ENCODE measurements around the gene RC3H1. TPM values are rescaled to one million over a fixed set of nuclear protein-coding genes. Genes with fewer than 3 reads are reported as not detected.

The RC3H1 gene
- total RNA-seq, 2 experiments from 2014 or later, result 38.0 to 40.4 TPM

GRCh38 chr1:174040387-174040786 is 18.2 kb upstream of the RC3H1 start:
- no peaks in the 10 kb centered on the region for H3K36me3 ChIP-seq (ENCODE audit: insufficient read depth, low read length)
- intact Hi-C loops (cut with DNase I, micrococcal nuclease), result no loop called here
- peaks cover 5% of the 10 kb centered on the region for H3K4me1 Mint-ChIP-seq (ENCODE audit: low read depth)
- ChIA-PET POLR2A (no interaction called here), CTCF (no interaction called here)
- ATAC-seq (ENCODE audit: poor library complexity), result no peak
- no peak overlapping the region for H3K4me3 ChIP-seq (ENCODE audit: low read length)
- H3K27me3 Mint-ChIP-seq, result no peaks in the 10 kb centered on the region
- H3K27me3 ChIP-seq (ENCODE audit: control insufficient read depth in 1 of 2, insufficient read depth in 2 of 2, low read length in 2 of 2), result no peaks in the 10 kb centered on the region
- H3K4me3 Mint-ChIP-seq, result no peak overlapping the region
- DNase-seq, result no peak
- H3K4me1 ChIP-seq (ENCODE audit: insufficient read depth, low read length), result no peaks in the 10 kb centered on the region
- no peak overlapping the region for H3K27ac Mint-ChIP-seq
- no peaks in the 10 kb centered on the region for H3K9me3 ChIP-seq (ENCODE audit: control insufficient read depth in 1 of 2, insufficient read depth in 1 of 2, low read length in 2 of 2)
- H3K27ac ChIP-seq (ENCODE audit: low read depth in 1 of 2, low read length in 2 of 2), result no peak overlapping the region
- no peaks in the 10 kb centered on the region for H3K36me3 Mint-ChIP-seq (ENCODE audit: low read depth)
- TF ChIP-seq, protein P1, sequence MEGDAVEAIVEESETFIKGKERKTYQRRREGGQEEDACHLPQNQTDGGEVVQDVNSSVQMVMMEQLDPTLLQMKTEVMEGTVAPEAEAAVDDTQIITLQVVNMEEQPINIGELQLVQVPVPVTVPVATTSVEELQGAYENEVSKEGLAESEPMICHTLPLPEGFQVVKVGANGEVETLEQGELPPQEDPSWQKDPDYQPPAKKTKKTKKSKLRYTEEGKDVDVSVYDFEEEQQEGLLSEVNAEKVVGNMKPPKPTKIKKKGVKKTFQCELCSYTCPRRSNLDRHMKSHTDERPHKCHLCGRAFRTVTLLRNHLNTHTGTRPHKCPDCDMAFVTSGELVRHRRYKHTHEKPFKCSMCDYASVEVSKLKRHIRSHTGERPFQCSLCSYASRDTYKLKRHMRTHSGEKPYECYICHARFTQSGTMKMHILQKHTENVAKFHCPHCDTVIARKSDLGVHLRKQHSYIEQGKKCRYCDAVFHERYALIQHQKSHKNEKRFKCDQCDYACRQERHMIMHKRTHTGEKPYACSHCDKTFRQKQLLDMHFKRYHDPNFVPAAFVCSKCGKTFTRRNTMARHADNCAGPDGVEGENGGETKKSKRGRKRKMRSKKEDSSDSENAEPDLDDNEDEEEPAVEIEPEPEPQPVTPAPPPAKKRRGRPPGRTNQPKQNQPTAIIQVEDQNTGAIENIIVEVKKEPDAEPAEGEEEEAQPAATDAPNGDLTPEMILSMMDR (IDR thresholded peaks at IDR 0.05), result no peak
- no peaks in the 10 kb centered on the region for H3K9me3 Mint-ChIP-seq

DNA sequence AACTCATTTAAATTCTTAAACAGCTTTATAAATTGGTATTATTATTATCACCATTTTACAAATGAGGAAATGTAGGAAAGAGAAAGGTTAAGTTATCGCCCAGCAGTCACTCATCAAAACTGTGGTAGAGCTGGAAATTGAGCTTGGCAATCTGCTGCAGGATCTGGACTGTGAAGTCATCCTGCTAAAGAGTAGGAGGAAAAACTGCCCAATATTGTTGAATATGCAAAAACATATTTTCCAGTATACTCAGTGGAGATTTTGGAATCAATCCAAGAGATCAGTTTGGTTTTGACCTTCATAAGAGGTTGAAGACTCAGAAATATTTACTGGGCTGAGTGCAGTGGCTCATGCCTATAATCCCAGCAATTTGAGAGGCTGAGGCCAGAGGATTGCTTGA is 16.9 kb upstream of the RC3H1 start:
- ChIA-PET POLR2A (interaction anchor here (0.6 kb wide), 1 partner anchor 239 kb away, joined by 4 read pairs; no protein-coding TSS in a partner anchor), CTCF (no interaction called here)
- H3K27ac ChIP-seq (ENCODE audit: low read depth in 1 of 2, low read length in 2 of 2), result no peak overlapping the region
- no peaks in the 10 kb centered on the region for H3K27me3 ChIP-seq (ENCODE audit: control insufficient read depth in 1 of 2, insufficient read depth in 2 of 2, low read length in 2 of 2)
- H3K4me3 ChIP-seq (ENCODE audit: low read length), result no peak overlapping the region
- Mint-ChIP-seq H3K36me3 (ENCODE audit: low read depth) (no peaks in the 10 kb centered on the region), H3K4me1 (ENCODE audit: low read depth) (no peaks in the 10 kb centered on the region), H3K27ac (no peak overlapping the region), H3K27me3 (no peaks in the 10 kb centered on the region), H3K9me3 (no peaks in the 10 kb centered on the region), H3K4me3 (no peak overlapping the region)
- H3K4me1 ChIP-seq (ENCODE audit: insufficient read depth, low read length), result no peaks in the 10 kb centered on the region
- TF ChIP-seq, protein P1 (IDR thresholded peaks at IDR 0.05), result no peak
- H3K36me3 ChIP-seq (ENCODE audit: insufficient read depth, low read length), result no peaks in the 10 kb centered on the region
- no peak for DNase-seq
- intact Hi-C loops (cut with DNase I, micrococcal nuclease), result no loop called here
- no peaks in the 10 kb centered on the region for H3K9me3 ChIP-seq (ENCODE audit: control insufficient read depth in 1 of 2, insufficient read depth in 1 of 2, low read length in 2 of 2)
- no peak for ATAC-seq (ENCODE audit: poor library complexity)

- H3K4me1 ChIP-seq (ENCODE audit: insufficient read depth, low read length), result no peaks in the 10 kb centered on the region
- H3K9me3 ChIP-seq (ENCODE audit: control insufficient read depth in 1 of 2, insufficient read depth in 1 of 2, low read length in 2 of 2), result no peaks in the 10 kb centered on the region
- ChIA-PET CTCF (no interaction called here), POLR2A (no interaction called here)
- Mint-ChIP-seq H3K4me3 (no peak overlapping the region), H3K27ac (no peak overlapping the region), H3K36me3 (ENCODE audit: low read depth) (no peaks in the 10 kb centered on the region), H3K27me3 (no peaks in the 10 kb centered on the region), H3K9me3 (no peaks in the 10 kb centered on the region), H3K4me1 (ENCODE audit: low read depth) (no peaks in the 10 kb centered on the region)
- DNase-seq (no peak), ATAC-seq (ENCODE audit: poor library complexity) (no peak)
- H3K27me3 ChIP-seq (ENCODE audit: control insufficient read depth in 1 of 2, insufficient read depth in 2 of 2, low read length in 2 of 2), result peaks cover 0 to 2% of the 10 kb centered on the region in 2 experiments
- H3K4me3 ChIP-seq (ENCODE audit: low read length), result no peak overlapping the region
- H3K36me3 ChIP-seq (ENCODE audit: insufficient read depth, low read length), result no peaks in the 10 kb centered on the region
- intact Hi-C loops (cut with DNase I, micrococcal nuclease), result no loop called here
- no peak overlapping the region for H3K27ac ChIP-seq (ENCODE audit: low read depth in 1 of 2, low read length in 2 of 2)
- TF ChIP-seq, protein P1 (IDR thresholded peaks at IDR 0.05), result no peak
Measured at GRCh38 chr1:174036798-174037197, 14.6 kb upstream of the RC3H1 start.
